Tibial nerve (tissue), 4 donors: ENCODE results near the gene ACBD3.

Experiments used
- CTCF ChIP-seq, 5 experiments: fragments of 200-600 bp in 3 of 5; fragments of 450-650 bp in 2 of 5; sonication (generic) in 3 of 5; IDR thresholded peaks; one replicate each; pipeline ENCODE4 v1.5.1; 2016 to 2019; ENCODE audit warnings: antibody characterized with exemption in 5 of 5, mild to moderate bottlenecking in 3 of 5, moderate library complexity in 2 of 5
- EP300 ChIP-seq, 2 donors: sonication (generic); formaldehyde crosslinking; IDR thresholded peaks; one replicate each; pipeline ENCODE4 v1.6.1; 2017; ENCODE audit warnings: antibody characterized with exemption in 2 of 2, mild to moderate bottlenecking in 1 of 2
- POLR2A ChIP-seq, 2 donors: fragments of 450-650 bp; IDR thresholded peaks; one replicate each; pipeline ENCODE4 v1.6.1; 2017; ENCODE audit warnings: antibody characterized with exemption in 2 of 2, mild to moderate bottlenecking in 2 of 2, moderate library complexity in 2 of 2

- TF ChIP-seq CTCF (IDR thresholded peaks at IDR 0.05) (no peak), POLR2A (IDR thresholded peaks at IDR 0.05) (no peak), EP300 (IDR thresholded peaks at IDR 0.05) (no peak)
These were observed 69.2 kb downstream of the ACBD3 start for GRCh38 chr1:226117330-226117729.
